Activated naive CD8-positive, alpha-beta T cell treated with anti-CD3 and anti-CD28 coated beads, Interleukin-2, amount 10 ng/mL, durations not matched to agents 7 days and 5 days (primary cell): ENCODE results near the gene CRYM. TPM values are rescaled to one million over a fixed set of nuclear protein-coding genes. Genes with fewer than 3 reads are reported as not detected.
A peak's percentile ranks its signal among the peaks of the same experiment; 100 is the strongest.
"Not testable (repeated sequence)": the region's sequence is repeated elsewhere in the genome, so short reads cannot be mapped to it uniquely, and the experiment has no call there.

Experiments
- ATAC-seq: fragments of 150-1000 bp; cut with Tn5 transposase; one replicate; pipeline ENCODE4 v1.10.0; 2021; ENCODE audit warnings: low read depth, moderate library complexity
- POLR2A ChIA-PET: fragments of 350-600 bp; sonication (Branson Sonifier 250); formaldehyde crosslinking; loops from one replicate; lab custom pipeline; 2021; ENCODE audit warnings: antibody characterized with exemption; lab: Charles Lee
- DNase-seq: peaks from one replicate; pipeline ENCODE4 v3.0.0; 2021
- H3K27ac Mint-ChIP-seq: one replicate; pipeline ENCODE4 v1.8.0; 2022; ENCODE audit warnings: mild to moderate bottlenecking, mixed read lengths
- H3K27me3 Mint-ChIP-seq: one replicate; pipeline ENCODE4 v1.8.0; 2022; ENCODE audit warnings: mild to moderate bottlenecking, moderate library complexity, mixed read lengths
- H3K36me3 Mint-ChIP-seq: one replicate; pipeline ENCODE4 v1.8.0; 2021; ENCODE audit warnings: mild to moderate bottlenecking, mixed read lengths
- H3K4me1 Mint-ChIP-seq: one replicate; pipeline ENCODE4 v1.8.0; 2021; ENCODE audit warnings: mixed read lengths
- H3K4me3 Mint-ChIP-seq: one replicate; pipeline ENCODE4 v1.8.0; 2022; ENCODE audit warnings: mild to moderate bottlenecking, moderate library complexity, mixed read lengths
- H3K9me3 Mint-ChIP-seq: one replicate; pipeline ENCODE4 v1.8.0; 2021; ENCODE audit warnings: mixed read lengths
- total RNA-seq, 2 experiments: library from RNA; stranded (reverse); gene quantifications; one replicate each; pipeline ENCODE4 v1.2.3, GENCODE V29; 2021

Gene CRYM
- total RNA-seq, 2 experiments from 2014 or later: not detected

GRCh38 chr16:21250072-21250923, 27.8 kb downstream of the CRYM start:
- no peak overlapping the region for H3K27ac Mint-ChIP-seq
- no peaks in the 10 kb centered on the region for H3K9me3 Mint-ChIP-seq
- no peaks in the 10 kb centered on the region for H3K4me1 Mint-ChIP-seq
- POLR2A ChIA-PET: no interaction called here
- ATAC-seq (no peak), DNase-seq (no peak)
- H3K27me3 Mint-ChIP-seq: peaks cover 10% of the 10 kb centered on the region
- H3K36me3 Mint-ChIP-seq: no peaks in the 10 kb centered on the region
- no peak overlapping the region for H3K4me3 Mint-ChIP-seq

DNA sequence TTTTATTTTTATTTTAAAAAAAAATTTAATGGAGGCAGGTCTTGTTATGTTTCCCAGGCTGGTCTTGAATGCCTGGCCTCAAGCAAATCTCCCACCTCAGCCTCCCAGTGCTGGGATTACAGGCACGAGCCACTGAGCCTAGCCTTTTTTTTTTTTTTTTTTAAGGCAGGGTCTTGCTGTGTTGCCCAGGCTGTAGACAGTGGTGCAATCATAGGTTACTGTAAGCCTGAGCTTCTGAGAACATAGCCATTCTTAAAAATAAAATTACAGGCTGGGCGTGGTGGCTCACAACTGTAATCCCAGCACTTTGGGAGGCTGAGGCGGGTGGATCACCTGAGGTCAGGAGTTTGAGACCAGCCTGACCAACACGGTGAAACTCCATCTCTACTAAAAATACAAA, 29.9 kb downstream of the CRYM start:
- POLR2A ChIA-PET, H3K27ac Mint-ChIP-seq, H3K36me3 Mint-ChIP-seq, H3K4me1 Mint-ChIP-seq, H3K9me3 Mint-ChIP-seq, H3K4me3 Mint-ChIP-seq, DNase-seq, ATAC-seq: not testable (repeated sequence)
- H3K27me3 Mint-ChIP-seq: peaks cover 12% of the 10 kb centered on the region

DNA sequence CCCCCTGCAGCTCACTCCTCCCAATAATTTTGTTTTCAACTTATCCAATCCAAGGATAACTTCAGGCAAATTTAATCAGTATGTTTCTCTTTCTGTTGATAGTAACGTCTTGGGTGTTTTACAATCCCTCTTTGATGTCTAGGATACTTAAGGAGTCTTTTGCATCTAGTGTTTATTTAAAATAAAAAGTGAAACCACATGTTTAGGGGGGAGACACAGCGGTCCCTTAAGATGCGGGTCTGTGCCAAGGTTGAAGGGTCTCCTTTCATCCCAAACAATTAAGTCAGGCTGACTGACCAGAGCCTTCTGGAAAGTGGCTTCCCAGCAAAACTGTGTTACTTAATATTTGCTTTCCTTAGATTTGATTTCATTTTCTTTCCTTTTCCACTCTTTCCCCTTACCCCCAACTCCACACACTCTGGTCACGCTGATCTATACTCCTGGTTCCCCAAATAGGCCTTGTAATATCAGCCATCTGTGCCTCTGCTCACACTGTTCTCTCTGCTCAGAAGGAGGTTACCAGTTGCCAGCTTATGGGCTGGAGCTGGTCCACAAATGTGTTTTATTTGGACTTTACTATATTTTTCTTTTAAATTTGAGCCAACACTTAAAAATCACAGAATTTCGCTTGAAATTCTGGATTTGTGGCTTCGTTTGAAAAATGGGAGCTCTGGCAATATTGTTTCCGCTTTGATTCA, 33.4 kb downstream of the CRYM start:
- Mint-ChIP-seq H3K27me3 (peaks cover 12% of the 10 kb centered on the region), H3K27ac (no peak overlapping the region), H3K4me1 (no peaks in the 10 kb centered on the region), H3K4me3 (no peak overlapping the region), H3K9me3 (no peaks in the 10 kb centered on the region), H3K36me3 (no peaks in the 10 kb centered on the region)
- ATAC-seq (no peak), DNase-seq (no peak)
- POLR2A ChIA-PET: no interaction called here

DNA sequence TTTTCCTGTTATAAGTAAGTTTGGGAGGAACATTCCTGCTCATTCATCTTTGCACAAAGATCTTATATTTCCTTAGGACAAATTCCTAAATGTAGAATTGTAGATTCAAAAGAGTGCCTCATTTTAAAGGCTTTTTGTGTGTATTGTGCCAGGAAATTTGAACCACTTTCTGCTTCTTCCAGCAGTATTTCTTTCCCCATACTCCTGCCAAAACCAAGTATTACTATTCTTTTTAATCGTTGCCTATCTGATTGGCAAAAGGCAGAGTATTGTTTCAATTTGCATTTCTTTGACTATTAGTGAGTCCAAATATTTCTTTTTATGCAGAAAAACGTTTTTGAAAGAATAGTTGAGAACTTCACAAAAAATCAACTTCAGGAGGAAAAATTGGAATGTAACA, 35.3 kb downstream of the CRYM start:
- H3K27ac Mint-ChIP-seq: no peak overlapping the region
- H3K36me3 Mint-ChIP-seq: no peaks in the 10 kb centered on the region
- H3K9me3 Mint-ChIP-seq: no peaks in the 10 kb centered on the region
- no peaks in the 10 kb centered on the region for H3K4me1 Mint-ChIP-seq
- H3K27me3 Mint-ChIP-seq: peaks cover 17% of the 10 kb centered on the region
- ATAC-seq (no peak), DNase-seq (no peak)
- no peak overlapping the region for H3K4me3 Mint-ChIP-seq
- POLR2A ChIA-PET: no interaction called here

- POLR2A ChIA-PET: no interaction called here
- Mint-ChIP-seq H3K36me3 (no peaks in the 10 kb centered on the region), H3K27me3 (peaks cover 22% of the 10 kb centered on the region), H3K4me1 (no peaks in the 10 kb centered on the region), H3K27ac (no peak overlapping the region), H3K9me3 (peaks cover 1% of the 10 kb centered on the region), H3K4me3 (no peak overlapping the region)
- DNase-seq (no peak), ATAC-seq (no peak)
These were observed 38.4 kb downstream of the CRYM start for GRCh38 chr16:21239646-21240045.

GRCh38 chr16:21236831-21237230, 41.3 kb downstream of the CRYM start:
- ATAC-seq: no peak
- peaks cover 1% of the 10 kb centered on the region for H3K9me3 Mint-ChIP-seq
- DNase-seq: no peak
- peaks cover 28% of the 10 kb centered on the region for H3K27me3 Mint-ChIP-seq
- no peaks in the 10 kb centered on the region for H3K36me3 Mint-ChIP-seq
- no peak overlapping the region for H3K27ac Mint-ChIP-seq
- POLR2A ChIA-PET: no interaction called here
- no peak overlapping the region for H3K4me3 Mint-ChIP-seq
- H3K4me1 Mint-ChIP-seq: no peaks in the 10 kb centered on the region

GRCh38 chr16:21235199-21235585, 42.9 kb downstream of the CRYM start:
- no peak for ATAC-seq
- POLR2A ChIA-PET: no interaction called here
- Mint-ChIP-seq H3K27ac (no peak overlapping the region), H3K36me3 (no peaks in the 10 kb centered on the region), H3K4me3 (no peak overlapping the region), H3K9me3 (peaks cover 1% of the 10 kb centered on the region), H3K4me1 (no peaks in the 10 kb centered on the region), H3K27me3 (peaks cover 43% of the 10 kb centered on the region)
- no peak for DNase-seq

DNA sequence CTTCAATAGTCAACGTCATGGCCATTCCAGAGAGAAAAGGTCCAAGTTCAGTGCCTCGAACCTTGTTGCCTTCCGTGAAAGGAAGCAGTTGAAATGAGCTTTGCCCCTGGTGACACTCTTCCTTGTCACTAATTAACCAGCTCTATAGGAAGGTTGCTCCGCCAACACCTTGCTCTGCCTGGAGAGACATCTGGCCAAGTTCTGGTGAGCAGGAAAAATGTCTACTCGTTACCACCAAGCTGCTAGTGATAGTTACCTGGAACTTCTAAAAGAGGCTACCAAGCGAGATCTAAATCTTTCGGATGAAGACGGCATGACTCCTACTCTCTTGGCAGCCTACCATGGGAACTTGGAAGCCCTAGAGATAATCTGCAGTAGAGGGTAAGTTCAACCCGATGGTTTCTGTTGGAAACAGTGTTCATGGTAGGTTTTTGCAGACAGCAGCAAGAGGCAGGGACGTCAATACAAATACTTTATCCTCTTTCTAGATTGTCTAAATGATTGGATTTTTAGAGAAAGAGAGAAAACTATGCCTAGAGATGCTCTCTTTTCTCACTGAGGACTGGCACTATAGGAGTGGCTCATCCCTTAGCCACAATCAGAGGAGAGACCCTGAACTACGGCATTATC, 44.5 kb downstream of the CRYM start, which contains the start of gene ANKS4B:
Gene ANKS4B (plus strand): TSS at position 179 of the 630 bp plus-strand sequence. CDS start 39 bp downstream, at position 218.
- Mint-ChIP-seq H3K27ac (no peak within 1 kb of the TSS), H3K27me3 (peaks cover 48% of the 10 kb centered on the region), H3K9me3 (peaks cover 1% of the 10 kb centered on the region), H3K4me1 (no peaks in the 10 kb centered on the region), H3K4me3 (no peak within 1 kb of the TSS), H3K36me3 (no peaks in the 10 kb centered on the region)
- DNase-seq: no peak
- no peak for ATAC-seq
- POLR2A ChIA-PET: no interaction called here

GRCh38 chr16:21233045-21233520, 45.0 kb downstream of the CRYM start:
- POLR2A ChIA-PET: no interaction called here
- Mint-ChIP-seq H3K36me3 (no peaks in the 10 kb centered on the region), H3K4me3 (no peak overlapping the region), H3K9me3 (peaks cover 1% of the 10 kb centered on the region), H3K27me3 (peaks cover 53% of the 10 kb centered on the region), H3K4me1 (peaks cover 2% of the 10 kb centered on the region), H3K27ac (no peak overlapping the region)
- DNase-seq (no peak), ATAC-seq (no peak)

- no peaks in the 10 kb centered on the region for H3K9me3 Mint-ChIP-seq
- POLR2A ChIA-PET: no interaction called here
- no peak overlapping the region for H3K4me3 Mint-ChIP-seq
- H3K27ac Mint-ChIP-seq: no peak overlapping the region
- ATAC-seq (no peak), DNase-seq (no peak)
- H3K27me3 Mint-ChIP-seq: peaks cover 71% of the 10 kb centered on the region
- peaks cover 14% of the 10 kb centered on the region for H3K4me1 Mint-ChIP-seq
- H3K36me3 Mint-ChIP-seq: no peaks in the 10 kb centered on the region
These were observed 49.7 kb downstream of the CRYM start for GRCh38 chr16:21228361-21228872.

- peaks cover 66% of the 10 kb centered on the region for H3K27me3 Mint-ChIP-seq
- POLR2A ChIA-PET: no interaction called here
- no peaks in the 10 kb centered on the region for H3K36me3 Mint-ChIP-seq
- no peak for ATAC-seq
- H3K4me3 Mint-ChIP-seq: no peak overlapping the region
- H3K4me1 Mint-ChIP-seq: peaks cover 17% of the 10 kb centered on the region
- DNase-seq: no peak
- H3K27ac Mint-ChIP-seq: no peak overlapping the region
- H3K9me3 Mint-ChIP-seq: no peaks in the 10 kb centered on the region
These were observed 50.2 kb downstream of the CRYM start for GRCh38 chr16:21227866-21228265.

DNA sequence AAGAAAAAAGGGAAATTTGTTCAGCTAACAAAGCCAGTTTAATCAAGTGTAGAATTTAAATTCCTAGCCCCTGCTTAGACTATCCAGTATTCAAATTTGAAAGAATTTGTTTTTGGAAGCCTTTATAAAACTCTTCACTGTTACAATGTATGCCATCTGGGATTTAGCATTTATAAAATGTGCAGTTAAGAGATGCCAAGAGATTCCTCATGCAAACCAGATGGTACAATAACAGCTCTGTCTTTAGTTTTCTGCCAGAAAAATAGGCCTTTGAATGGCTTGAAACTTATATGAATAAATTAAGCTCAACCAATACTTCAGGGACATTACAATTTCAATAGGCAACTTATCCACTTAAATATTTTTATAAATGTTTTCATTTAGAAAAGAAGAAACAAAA, 51.3 kb downstream of the CRYM start:
- POLR2A ChIA-PET: no interaction called here

DNA sequence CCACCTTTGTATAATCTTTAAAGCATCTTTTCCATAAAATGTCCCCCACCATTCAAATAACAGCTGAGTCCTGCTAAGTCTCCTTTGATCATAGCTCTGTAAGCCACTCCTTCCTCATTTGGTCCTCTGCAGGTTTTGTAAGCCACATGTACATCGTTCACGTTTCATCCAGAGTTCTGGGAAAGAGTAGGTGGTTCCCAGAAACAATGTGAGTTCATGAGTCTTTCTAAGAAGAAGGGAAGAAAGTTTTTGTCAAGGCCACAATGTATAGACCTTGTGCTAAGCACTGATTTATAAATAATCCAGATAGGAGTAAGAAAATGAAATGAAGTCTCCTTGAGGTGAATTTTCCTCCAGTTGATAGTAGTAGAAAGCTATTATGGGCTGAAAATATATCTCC, 53.3 kb downstream of the CRYM start:
- Mint-ChIP-seq H3K27me3 (peaks cover 70% of the 10 kb centered on the region), H3K27ac (peak overlapping the region; percentile 47), H3K9me3 (no peaks in the 10 kb centered on the region), H3K4me3 (no peak overlapping the region), H3K4me1 (peaks cover 18% of the 10 kb centered on the region), H3K36me3 (no peaks in the 10 kb centered on the region)
- POLR2A ChIA-PET: no interaction called here
- DNase-seq: no peak
- ATAC-seq: peak; percentile 74

More for the DNA sequence above, 51.3 kb downstream of the CRYM start:
- Mint-ChIP-seq H3K36me3 (no peaks in the 10 kb centered on the region), H3K27ac (no peak overlapping the region), H3K27me3 (peaks cover 69% of the 10 kb centered on the region), H3K4me3 (no peak overlapping the region), H3K4me1 (peaks cover 18% of the 10 kb centered on the region), H3K9me3 (no peaks in the 10 kb centered on the region)
- no peak for ATAC-seq
- no peak for DNase-seq
